Heart left ventricle (tissue), 13 donors: Measurements from ENCODE around the gene STXBP5.

Experiments
- CTCF ChIP-seq, 12 donors: fragments of 200-600 bp; sonication (generic) in 4 of 12; IDR thresholded peaks; one replicate each; pipeline versions ENCODE4 v1.5.0 to v1.8.0; 2018 to 2022; ENCODE audit warnings: antibody characterized with exemption in 12 of 12, mild to moderate bottlenecking in 5 of 12
- POLR2A ChIP-seq, 2 donors: fragments of 450-650 bp; IDR thresholded peaks; one replicate each; pipeline ENCODE4 v1.6.1; 2017; ENCODE audit warnings: antibody characterized with exemption in 2 of 2, mild to moderate bottlenecking in 2 of 2, moderate library complexity in 2 of 2
- donor health status: ischemic (EF 13 %, LVEDD 7.1; RV severe dilation, severe dysfunction).
- donor health status: DM: no; HTN: yes; CAD: no.
- donor health status: DM: no; HTN: no; CAD: no.
- donor health status: ischemic (EF 25% LVEDD 6.9; RV normal size, moderate dysfunction).
- donor health status: ischemic (EF 25% LVEDD 5.7; RV mildly dilated, moderate dysfunction).
- donor health status: ischemic (EF 35%, LVEDD 5.7; RV mildly dilated, moderate dysfunction).
- donor health status: nonischemic (EF 11% LVEDD 7.7; RV severe dilation, severe dysfunction).
- donor health status: DM: yes; HTN: yes; CAD: no.
- donor health status: PGD.
- donor health status: ischemic (EF 29% LVEDD 5.4; RV normal size, mild dysfunction).
- donor health status: nonischemic (EF 23%, LVEDD 6.1; RV moderate dilation, normal function).

DNA sequence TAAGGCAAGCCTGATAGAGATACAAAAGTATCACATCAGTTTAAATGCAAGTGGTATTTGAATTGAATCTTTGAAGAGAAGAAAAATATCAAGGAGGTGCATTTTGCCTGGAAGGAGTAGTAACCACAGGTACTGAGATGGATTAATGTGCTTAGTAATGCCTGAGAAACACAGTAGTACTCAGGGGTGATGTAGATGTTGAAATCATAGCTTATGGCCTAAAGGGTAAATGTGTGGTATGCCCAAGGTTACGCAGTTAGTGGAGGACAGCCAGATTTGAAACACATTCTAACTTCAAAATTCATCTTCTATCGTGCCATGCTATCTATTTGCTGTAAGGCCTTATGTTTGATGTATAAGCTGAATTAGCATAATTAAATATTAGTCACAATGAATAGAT, 55.9 kb downstream of the STXBP5 start:
- TF ChIP-seq CTCF (IDR thresholded peaks at IDR 0.05), result no peak
- no peak for TF ChIP-seq POLR2A (IDR thresholded peaks at IDR 0.05)
